Parathyroid adenoma (tissue), 2 donors: ENCODE results near the gene SSR2.

Experiments used
- H2AFZ ChIP-seq: fragments of 300-600 bp; sonication (generic); one replicate; pipeline ENCODE4 v1.7.0; 2017; ENCODE audit warnings: antibody characterized with exemption, mild to moderate bottlenecking
- H3K27ac ChIP-seq: fragments of 300-600 bp; sonication (generic); one replicate; pipeline ENCODE4 v1.7.0; 2017
- H3K27me3 ChIP-seq: fragments of 300-600 bp; sonication (generic); one replicate; pipeline ENCODE4 v1.7.0; 2017; ENCODE audit warnings: low read length; ENCODE audit not compliant: control insufficient read depth, insufficient read depth
- H3K36me3 ChIP-seq: fragments of 300-600 bp; sonication (generic); one replicate; pipeline ENCODE4 v1.7.0; 2017; ENCODE audit warnings: low read length; ENCODE audit not compliant: control insufficient read depth, insufficient read depth
- H3K4me1 ChIP-seq: fragments of 300-600 bp; sonication (generic); one replicate; pipeline ENCODE4 v1.7.0; 2017; ENCODE audit warnings: control low read depth
- H3K4me2 ChIP-seq: fragments of 300-600 bp; sonication (generic); one replicate; pipeline ENCODE4 v1.7.0; 2017; ENCODE audit warnings: low read length
- H3K4me3 ChIP-seq: fragments of 300-600 bp; sonication (generic); one replicate; pipeline ENCODE4 v1.7.0; 2017; ENCODE audit warnings: low read depth, low read length
- H3K79me2 ChIP-seq: fragments of 300-600 bp; sonication (generic); one replicate; pipeline ENCODE4 v1.7.0; 2017; ENCODE audit warnings: control low read depth
- H3K9ac ChIP-seq: fragments of 300-600 bp; sonication (generic); one replicate; pipeline ENCODE4 v1.7.0; 2017; ENCODE audit warnings: mild to moderate bottlenecking
- H3K9me3 ChIP-seq: fragments of 300-600 bp; sonication (generic); one replicate; pipeline ENCODE4 v1.7.0; 2017; ENCODE audit warnings: low read length; ENCODE audit not compliant: control insufficient read depth
- CTCF ChIP-seq: fragments of 300-600 bp; sonication (generic); IDR thresholded peaks from one replicate; pipeline ENCODE4 v1.7.0; 2017; ENCODE audit warnings: antibody characterized with exemption, mild to moderate bottlenecking
- donor health status: primary hyperparathyroidism.

Gene SSR2

GRCh38 chr1:156006666-156007376 is 13.9 kb downstream of the SSR2 start:
- no peaks in the 10 kb centered on the region for H3K36me3 ChIP-seq
- H3K4me3 ChIP-seq = no peak overlapping the region
- no peaks in the 10 kb centered on the region for H3K79me2 ChIP-seq
- TF ChIP-seq CTCF = no peak
- H3K9me3 ChIP-seq = no peaks in the 10 kb centered on the region
- no peaks in the 10 kb centered on the region for H3K27me3 ChIP-seq
- H2AFZ ChIP-seq = no peak overlapping the region
- H3K4me2 ChIP-seq = no peak overlapping the region
- H3K9ac ChIP-seq = no peak overlapping the region
- H3K27ac ChIP-seq = no peak overlapping the region
- H3K4me1 ChIP-seq = peaks cover 4% of the 10 kb centered on the region

- H3K27ac ChIP-seq = no peak overlapping the region
- no peak overlapping the region for H3K4me3 ChIP-seq
- peaks cover 4% of the 10 kb centered on the region for H3K4me1 ChIP-seq
- H3K27me3 ChIP-seq = no peaks in the 10 kb centered on the region
- no peak for TF ChIP-seq CTCF
- no peak overlapping the region for H3K4me2 ChIP-seq
- no peaks in the 10 kb centered on the region for H3K9me3 ChIP-seq
- no peaks in the 10 kb centered on the region for H3K79me2 ChIP-seq
- no peak overlapping the region for H3K9ac ChIP-seq
- H3K36me3 ChIP-seq = no peaks in the 10 kb centered on the region
- no peak overlapping the region for H2AFZ ChIP-seq
Observed at GRCh38 chr1:156004843-156005584, 15.7 kb downstream of the SSR2 start.

DNA sequence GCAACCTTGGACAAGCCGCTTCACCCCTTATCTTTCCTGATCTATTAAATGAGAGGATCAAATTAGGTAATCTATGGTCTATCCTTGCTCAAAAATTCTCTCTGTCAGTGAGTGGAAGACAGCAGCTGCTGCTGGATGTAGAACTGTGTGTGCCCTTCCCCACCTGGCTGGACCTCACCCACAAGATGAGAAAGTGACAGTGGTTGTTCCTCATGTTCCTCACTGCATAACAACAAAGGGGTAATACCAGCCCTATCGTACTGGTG is 16.9 kb downstream of the SSR2 start:
- Histone ChIP-seq H3K36me3 (no peaks in the 10 kb centered on the region), H3K9me3 (no peaks in the 10 kb centered on the region), H3K79me2 (no peaks in the 10 kb centered on the region), H2AFZ (no peak overlapping the region), H3K27ac (no peak overlapping the region), H3K4me1 (peaks cover under 1% of the 10 kb centered on the region), H3K4me3 (no peak overlapping the region), H3K27me3 (no peaks in the 10 kb centered on the region), H3K4me2 (no peak overlapping the region), H3K9ac (no peak overlapping the region)
- TF ChIP-seq CTCF = no peak

DNA sequence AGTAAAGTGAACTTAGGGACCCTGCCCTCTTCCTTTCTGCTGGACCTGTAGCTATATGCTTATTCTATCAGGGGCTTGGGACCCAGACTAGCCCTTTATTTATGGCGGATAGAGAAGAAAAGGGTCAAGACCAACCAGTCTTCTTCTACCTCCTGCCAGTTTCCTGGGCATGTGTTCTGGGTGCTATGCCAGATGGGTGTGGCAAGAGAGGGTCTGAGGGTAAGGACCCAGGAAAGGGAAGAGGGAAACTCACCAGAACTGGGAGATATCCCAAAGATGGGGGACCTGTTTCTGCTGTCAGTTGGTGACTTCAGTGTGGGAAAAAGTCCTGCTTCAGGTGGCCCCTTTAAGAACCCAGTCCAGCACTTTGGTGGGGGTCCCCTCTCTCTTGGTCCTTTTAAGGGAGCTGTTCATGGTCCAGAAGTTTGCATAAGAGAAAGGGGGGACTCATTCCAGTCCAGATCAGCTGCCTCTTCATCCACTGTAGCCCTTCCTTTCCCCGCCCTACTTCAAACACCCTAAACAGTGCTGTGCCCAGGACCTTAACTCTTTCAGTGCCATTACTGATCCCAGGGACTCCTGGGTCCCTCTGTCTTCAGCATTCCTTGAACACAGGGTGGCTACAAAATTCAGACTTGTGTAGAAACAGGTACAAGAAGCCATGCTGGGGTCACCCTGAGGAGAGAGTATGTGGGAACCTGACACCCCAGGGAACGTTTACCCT is 18.4 kb downstream of the SSR2 start:
- Histone ChIP-seq H3K9me3 (no peaks in the 10 kb centered on the region), H3K36me3 (no peaks in the 10 kb centered on the region), H3K79me2 (no peaks in the 10 kb centered on the region), H3K9ac (no peak overlapping the region), H3K27ac (no peak overlapping the region), H2AFZ (no peak overlapping the region), H3K27me3 (no peaks in the 10 kb centered on the region), H3K4me3 (no peak overlapping the region), H3K4me2 (no peak overlapping the region), H3K4me1 (no peaks in the 10 kb centered on the region)
- no peak for TF ChIP-seq CTCF
